IPS DF 19.7 (cell line): ENCODE measurements around the gene TSHZ2.

Experiments used
- DNase-seq: peaks from one replicate; pipeline ENCODE4 v3.0.0-alpha.2; 2013; ENCODE audit warnings: low read depth, low spot score

TSHZ2 gene

DNA sequence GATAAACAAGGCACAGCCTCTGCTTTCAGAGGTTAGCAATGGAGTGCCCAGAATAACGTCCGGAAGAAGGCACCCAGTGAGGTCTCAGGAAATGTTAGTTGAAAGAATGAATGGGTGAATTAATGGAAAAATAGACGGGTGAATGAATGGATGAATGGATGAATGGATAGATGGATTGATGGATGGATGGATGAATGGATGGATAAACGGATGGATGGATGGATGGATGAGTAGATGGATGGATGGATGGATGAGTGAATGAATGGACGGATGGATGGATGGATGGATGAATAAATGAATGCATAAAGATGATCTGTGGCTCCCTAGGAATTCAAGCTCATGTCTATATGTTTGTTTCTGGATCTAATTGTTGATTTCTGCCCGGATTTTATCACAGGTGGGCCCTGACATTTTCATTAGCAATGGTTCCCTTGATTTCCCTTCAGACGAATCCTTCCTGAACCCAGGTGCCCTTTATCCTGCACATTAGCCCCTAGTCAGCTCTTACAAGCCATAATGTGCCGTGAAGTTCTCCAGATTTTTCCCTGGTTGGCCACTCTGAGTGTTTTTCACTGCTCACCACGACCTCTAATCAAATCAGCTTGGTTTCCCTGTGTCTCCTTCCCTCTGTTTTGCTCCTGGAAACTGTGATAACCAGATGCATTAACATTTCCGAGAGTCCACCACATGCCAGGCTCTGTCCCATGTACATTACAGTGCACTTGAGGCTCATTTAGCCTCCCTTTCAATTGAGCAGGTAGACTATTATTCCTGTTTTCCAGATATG lies 22.2 kb downstream of the TSHZ2 start:
- DNase-seq, result no peak

DNA sequence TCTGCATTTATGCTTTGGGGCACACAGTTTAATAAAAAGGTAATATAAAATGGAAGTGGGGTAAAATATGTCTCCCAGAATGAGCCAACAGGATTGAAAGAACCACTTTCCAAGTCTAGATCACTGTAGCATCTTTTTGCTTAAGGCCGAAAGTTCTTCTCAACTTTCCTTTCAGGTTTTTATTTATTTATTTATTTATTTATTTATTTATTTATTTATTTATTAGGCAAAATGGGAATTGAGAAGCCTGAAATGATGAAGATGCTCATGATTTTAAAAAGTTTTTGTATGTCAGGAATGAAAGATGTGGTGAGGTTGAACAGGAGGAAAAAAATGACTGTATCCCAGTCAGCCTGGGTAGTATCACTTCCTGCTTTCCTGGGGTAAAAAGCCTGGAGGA lies 24.0 kb downstream of the TSHZ2 start:
- no peak for DNase-seq

DNA sequence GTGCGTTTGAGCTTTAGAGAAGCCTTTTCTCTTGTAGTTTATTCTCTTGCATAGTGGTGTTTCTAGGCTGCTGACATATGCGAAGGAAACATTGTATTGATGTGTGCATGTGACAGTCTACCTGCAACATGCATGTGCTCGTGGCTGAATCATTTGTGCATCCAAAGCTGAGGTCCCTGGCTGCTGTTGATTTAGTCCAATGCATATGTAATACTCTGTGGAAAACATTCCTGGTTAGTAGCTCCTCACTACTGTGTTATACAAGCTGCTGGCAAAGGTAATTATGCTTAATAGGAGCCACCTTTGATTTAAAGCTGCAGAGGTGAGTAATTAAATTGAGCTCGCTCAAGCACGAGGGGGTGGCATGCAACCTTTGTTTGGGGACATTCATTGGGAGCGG lies 24.5 kb downstream of the TSHZ2 start:
- DNase-seq, result no peak

DNA sequence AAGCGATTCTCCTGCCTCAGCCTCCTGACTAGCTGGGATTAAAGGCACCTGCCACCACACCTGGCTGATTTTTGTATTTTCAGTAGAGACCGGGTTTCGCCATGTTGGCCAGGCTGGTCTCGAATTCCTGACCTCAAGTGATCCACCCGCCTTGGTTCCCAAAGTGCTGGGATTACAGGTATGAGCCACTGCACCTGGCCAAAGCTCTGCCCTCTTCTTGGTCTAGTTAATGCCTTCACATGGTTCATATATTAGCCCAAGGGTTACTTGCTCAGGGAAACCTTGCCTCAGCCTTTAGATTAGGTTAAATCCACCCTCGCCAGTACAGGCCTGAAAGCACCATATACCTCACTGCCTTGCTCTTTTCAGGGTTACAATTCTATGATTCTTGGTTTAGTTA lies 26.1 kb downstream of the TSHZ2 start:
- no peak for DNase-seq

DNA sequence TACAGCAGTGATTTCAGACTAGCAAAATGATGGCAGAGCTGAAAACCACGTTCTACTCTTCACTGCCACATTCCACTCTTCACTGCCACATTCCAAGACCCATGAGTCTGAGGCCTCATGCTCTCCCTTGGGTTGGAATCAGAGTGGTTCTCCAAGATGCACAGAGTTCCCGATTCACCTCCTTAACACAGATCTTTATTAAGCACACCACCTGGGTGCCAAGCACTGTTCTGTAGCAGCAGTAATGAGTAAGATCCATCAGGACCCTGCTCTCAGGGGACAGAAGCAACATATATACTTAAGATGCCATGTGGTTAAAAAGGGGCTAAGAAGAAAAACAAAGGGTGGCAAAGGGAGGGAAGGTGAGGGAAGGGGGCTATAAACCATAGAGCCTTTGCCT lies 26.9 kb downstream of the TSHZ2 start:
- no peak for DNase-seq

DNA sequence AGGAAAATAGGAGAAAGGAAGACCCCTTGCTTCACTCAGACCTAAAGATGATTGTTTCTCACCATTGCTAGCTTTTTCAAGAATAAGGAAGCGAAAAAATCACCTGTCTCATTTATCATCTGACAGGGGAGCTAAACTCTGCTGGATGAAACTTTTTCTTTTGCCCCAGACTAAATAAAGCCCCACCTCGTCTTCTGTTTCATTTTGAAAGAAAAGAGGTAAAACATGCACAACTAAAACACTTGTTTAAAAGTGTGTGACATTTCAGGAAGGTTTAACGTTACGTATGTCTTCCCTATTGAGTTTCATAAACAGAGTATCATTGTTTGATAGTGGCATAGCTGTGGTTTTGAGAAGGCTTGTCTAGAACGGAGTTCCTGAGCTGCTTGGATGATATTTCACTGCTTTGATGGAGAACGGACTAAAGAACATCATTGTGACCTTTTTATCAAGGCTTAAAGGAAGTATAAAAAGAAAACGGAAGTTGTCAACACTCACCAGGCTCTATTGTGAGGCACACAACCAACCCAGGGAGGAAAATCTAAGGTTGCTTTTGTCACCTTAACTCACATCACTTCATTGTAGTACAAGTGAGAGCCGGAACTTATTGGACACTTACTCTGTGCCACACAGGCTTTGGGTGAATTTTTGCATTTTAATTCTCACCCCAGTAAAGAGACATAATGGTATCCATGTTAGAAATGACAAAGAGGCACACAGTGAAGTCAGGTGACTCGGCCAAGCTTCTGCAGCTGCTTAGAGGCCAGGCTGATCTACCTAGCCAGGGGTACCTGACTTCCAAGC lies 29.5 kb downstream of the TSHZ2 start:
- DNase-seq, result no peak

DNA sequence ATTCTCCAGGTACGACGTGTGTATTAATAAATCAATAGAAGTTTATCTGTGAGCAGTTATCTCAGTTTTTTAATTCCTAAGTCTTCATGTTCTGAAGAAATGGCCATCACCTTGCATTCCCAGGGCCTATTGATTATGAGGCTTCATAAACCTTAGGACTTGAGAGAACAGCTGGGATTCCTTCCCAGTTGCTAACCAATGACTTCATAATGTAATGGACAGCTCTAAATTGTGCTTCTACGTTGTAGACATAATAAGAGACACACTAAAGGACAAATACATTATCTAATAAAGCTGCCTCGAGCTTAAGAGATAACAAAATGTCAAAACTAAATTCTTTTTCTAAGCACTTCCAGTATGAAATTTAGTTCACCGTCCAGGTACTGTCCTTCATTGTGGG lies 30.6 kb downstream of the TSHZ2 start:
- DNase-seq, result no peak

DNA sequence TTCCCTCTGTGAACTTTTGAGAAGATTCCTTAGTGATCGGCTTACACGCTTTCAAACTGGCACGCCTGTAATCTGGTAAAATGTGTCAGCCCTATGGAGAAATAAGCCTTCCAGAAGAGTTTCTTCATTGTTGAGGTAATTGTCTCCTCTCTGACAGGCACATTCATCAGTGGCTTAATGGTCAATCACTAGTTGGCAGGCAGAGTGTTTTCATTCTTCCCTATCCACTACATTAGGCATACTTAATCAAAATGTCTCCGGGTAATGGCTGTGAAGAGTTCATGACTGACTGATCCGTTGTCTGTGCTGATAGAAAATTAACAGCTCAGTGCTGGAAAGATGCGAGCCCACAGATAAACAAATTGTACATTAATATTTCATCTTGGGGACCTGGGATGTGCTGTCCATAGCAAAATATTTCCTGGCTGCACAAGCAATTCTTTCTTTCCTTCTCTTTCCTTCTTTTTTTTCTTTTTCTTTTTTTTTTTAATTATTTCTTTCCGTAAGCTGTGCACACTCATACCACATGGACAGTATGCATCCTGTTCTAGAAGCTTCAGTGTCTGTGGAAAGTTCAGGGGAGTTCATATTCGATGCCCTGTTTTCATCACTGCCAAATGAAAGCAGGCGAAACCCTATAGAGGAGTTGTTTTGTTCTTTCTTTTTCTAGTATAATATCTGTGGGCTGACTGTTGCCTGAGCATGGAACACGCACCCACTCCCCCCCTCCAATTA lies 31.4 kb downstream of the TSHZ2 start:
- DNase-seq, result no peak

DNA sequence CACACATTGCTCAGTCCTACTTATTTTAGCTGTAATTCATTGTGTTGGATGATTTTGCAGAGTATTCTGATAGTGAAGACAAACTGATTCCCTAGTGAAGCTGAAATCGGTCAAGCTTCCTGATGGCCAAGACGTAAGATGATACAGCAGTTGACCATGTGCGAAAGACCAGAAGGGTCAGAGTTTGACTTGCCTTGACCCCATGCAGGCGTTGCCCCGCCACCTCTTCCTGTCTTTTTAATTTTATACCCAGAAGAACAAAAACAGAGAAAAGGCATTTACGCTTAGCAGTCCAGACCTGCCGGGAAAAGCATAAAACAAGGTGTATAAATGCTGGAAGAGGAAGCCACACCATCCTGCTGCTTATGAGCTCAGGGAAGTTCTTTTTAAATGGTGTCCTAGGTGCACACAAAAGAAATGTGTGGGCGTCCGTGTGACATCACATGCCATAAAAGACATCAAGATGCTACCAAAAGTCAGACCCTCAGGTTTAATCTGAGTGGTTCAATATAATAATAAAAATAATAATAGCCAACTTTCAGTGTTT lies 32.2 kb downstream of the TSHZ2 start:
- DNase-seq, result no peak

DNA sequence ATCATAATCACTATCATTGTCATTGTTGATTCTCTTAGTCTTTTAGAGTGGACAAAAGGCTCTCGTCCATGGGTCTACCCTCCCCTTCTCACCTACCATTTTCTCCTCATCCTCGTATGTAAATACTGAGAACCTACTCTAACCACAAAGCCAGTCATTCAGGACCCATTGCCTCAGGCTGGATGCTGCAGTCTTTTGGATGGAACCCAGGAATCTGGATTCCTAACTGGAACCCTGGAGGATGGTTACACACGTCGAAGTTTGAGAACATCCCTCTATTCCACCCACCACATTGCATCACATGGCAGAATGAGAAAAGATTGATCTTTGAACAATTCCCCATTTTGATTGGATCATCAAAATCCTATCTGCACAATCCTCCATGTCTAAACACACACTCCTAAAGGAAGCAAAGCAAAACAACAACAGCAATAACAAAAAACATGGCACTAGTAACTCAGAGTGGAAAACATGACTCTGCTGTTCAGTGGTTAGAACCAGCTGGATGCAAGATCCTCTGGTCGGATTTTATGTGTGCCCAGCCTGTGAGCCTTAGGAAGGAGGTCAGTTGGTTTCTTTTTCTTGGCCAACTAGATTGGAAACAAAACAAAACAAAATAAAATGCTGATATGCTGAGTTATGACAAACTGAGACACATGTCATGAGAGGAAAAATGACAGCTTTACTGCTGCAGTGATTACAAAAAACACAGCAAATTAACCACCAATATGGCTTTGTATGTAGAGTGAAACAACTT lies 38.0 kb downstream of the TSHZ2 start:
- no peak for DNase-seq

DNA sequence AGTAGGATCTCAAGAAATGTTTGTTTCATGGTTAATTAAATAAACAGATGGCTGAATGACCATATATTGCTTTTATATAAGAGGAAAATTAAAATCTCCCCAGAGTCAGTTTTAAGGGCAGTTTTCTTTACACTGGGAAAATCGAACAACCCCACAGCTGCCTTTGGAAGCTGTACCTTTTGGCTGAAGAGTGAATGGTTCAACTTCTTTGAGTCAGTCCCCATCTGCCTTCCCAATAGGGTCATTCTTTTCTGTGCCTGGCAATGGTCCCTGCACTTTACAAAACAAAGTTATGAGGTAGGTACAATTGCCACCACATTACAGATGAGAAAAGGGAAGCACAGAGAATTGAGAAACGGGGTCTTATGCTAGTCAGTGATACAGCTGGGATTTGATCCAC lies 39.5 kb downstream of the TSHZ2 start:
- DNase-seq, result no peak

DNA sequence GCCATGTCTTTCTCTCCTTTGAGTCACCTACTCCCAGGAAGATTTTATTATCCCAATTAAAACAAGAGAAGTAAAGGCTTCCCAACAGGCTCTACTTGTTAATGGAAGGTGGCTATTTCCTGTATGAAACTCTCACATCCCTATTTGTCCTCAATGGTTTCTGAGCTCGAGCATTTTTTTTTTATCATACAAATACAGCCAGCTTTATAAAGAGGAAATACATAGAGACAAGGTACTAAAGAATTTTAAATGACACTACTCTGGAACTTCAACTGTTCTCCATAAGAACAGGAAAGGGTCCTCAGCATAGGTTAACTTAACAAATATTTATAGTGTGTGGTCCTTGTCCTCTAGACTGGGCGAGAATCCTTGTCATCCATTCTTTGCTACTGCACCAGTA lies 41.0 kb downstream of the TSHZ2 start:
- DNase-seq, result no peak

DNA sequence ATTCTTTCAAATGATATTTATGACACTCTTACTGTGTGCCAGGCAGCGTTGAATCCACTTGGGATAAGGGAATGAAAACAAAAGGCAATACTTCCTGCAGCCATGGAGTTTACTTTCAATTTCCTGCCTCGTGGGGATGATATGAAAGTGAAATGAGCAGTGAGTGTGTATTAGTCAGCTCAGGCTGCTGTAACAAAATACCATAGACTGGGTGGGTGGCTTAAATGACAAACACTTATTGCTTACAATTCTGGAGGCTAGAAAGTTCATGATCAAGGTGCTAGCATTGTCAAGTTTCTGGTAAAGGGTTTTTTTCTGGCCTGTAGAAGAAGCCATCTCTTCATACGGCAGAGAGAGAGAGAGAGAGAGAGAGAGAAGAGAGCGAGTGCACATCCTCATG lies 41.7 kb downstream of the TSHZ2 start:
- DNase-seq, result no peak

DNA sequence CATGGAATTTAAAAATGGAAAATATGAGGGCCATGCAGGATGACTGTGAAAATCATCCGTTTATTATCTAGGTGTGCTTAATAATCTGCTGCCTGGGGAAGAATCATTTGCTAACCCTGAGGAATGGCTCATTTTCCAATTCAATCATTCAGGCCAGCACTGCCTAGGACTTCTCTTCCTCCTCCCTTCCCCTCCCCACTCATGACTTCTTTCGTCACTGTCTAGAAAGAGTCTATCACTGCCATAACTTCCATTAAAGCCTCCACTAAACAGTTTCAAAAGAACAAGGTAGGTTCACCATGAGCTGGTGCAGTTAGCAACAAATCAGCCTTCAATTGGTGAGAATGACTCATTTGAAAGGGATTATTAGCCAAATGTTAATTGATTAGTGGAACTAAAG lies 43.9 kb downstream of the TSHZ2 start:
- DNase-seq, result no peak

DNA sequence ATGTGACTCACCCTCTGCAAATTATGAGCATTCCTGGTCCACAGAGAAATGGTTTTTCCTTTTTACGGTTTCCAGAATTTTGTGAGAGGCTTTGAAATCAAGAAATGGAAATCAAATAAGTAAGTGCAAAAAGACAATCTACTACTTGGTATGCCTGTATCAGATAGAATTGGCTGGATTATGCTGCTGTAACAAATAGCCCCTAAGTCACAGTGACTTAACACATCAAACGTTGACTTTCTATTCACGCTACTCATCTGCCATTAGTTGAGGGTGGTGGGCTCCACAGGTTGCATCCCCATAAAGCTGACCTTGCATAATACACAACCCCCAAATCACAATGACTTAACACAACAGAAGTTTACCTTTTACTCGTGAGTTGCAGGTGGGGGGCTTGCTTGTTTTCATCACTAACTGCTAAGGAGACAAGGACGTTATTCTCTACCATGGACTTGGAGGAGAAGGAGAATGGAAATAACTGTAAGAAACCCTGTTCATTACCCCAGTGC lies 44.4 kb downstream of the TSHZ2 start:
- no peak for DNase-seq

DNA sequence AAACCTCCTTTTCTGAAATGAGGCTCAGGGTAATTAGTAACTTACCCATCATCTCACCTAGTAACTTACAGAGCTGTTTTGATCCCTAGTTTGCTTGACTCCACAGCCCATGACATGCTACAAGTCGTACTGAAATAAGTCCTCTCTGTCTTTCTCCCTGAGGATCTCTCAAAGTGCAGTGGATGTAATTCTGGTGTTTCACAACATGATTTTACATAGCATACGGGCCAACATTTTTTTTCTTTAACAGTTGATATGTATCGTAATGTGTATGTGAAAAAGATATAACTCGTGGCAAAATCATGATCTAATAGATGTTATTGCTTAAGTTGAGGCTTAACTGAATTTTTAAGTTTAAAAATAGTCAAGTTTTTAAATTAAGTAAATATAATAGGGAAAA lies 45.0 kb downstream of the TSHZ2 start:
- no peak for DNase-seq

DNA sequence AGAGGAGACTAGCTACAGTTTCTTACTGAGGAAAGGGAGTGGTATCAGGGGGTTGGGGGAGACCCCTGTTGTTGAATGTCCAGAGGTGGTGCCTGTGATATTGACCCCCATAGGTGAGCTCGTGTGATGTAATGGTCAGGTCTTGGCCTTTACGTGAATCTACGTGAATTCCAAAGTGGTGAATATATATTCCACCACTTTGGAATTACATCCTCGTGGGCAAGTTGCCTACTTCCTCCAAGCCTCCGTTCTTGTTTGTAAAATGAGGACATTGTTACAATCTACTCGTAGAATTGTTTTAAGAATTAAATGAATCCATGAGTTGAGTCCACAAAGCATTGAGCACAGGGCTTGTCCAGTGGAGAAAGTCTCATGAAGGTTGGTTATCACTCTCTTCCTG lies 47.3 kb downstream of the TSHZ2 start:
- no peak for DNase-seq

DNA sequence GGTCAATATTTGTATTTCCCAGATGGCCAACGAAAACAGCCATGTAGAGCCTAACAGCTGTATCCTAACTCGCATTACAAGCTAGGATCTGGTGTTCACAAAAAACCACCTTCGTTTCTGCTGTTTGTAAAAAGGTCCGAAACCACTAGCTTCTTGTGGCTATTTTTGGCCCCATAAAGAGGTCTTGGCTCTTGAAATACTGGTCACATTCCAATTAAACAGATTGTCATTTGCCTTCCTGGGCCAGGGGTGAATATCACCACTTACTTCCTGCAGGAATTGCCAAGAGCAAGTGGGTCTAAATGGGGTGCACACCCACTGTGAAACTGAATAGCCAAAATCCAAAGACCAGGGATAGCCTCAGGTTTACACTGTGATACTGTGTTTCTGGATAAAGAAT lies 48.2 kb downstream of the TSHZ2 start:
- DNase-seq, result no peak

DNA sequence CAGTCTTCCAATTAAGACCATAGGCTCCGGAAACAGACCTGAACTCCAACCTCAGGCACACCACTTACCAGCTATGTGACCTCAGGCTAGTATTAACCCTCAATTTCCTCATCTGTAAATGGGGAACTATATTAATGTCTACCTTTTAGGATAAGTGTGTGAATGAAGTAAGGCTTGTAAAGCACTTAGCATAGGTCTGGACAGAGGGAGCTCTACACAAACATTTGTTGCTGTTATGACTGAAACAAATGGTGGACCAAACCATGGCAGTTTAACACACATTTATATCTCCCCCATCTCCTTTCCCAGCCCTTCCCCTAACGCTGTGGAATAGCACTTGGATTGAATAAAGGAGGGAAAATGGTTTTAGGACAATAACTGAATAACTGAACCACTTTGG lies 48.7 kb downstream of the TSHZ2 start:
- no peak for DNase-seq

DNA sequence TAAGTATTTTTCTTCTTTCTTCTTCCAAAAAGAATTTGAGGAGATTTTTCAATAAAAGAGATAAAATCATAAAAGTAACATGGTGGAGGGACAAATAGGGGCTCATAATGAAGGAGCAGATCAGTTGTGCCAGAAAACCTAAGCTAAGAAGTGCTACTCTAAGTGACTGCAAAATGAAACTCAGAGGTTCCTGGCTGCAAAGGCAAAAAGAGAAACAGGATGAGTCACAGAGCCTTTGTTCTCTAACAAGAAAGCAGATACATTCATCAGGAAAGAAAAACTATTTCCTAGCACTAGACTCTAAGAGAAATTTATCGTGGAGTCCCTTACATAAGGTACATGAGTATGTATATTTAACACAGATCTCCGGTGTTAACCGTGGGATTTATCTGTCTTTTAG lies 49.8 kb downstream of the TSHZ2 start:
- DNase-seq, result no peak
